Keratinocyte (primary cell): ENCODE data around the gene EIF2S1. TPM values are rescaled to one million over a fixed set of nuclear protein-coding genes. Genes with fewer than 3 reads are reported as not detected.

Experiments used
- DNase-seq: peaks from one replicate; pipeline ENCODE4 v3.0.0-alpha.2; 2011; ENCODE audit warnings: low read depth, missing footprints, low spot score
- FAIRE-seq: peaks from 2 replicates; lab custom pipeline; 2011; peaks lifted over from hg19 to GRCh38; lab: Jason Lieb, UNC
- H2AFZ ChIP-seq: 2 replicates; pipeline ENCODE4 v1.6.0; 2012; ENCODE audit warnings: low read length, control low read depth, inconsistent platforms; ENCODE audit not compliant: control insufficient read depth
- H3K27ac ChIP-seq: 2 replicates; pipeline ENCODE4 v1.5.1; 2011; ENCODE audit warnings: low read length; ENCODE audit not compliant: control insufficient read depth, insufficient read depth
- H3K27me3 ChIP-seq: 3 replicates; pipeline ENCODE4 v1.6.0; 2011; ENCODE audit warnings: low read length; ENCODE audit not compliant: control insufficient read depth, insufficient read depth; ENCODE audit errors: extremely low read depth
- H3K36me3 ChIP-seq, 2 experiments: 2 replicates in 1 of 2; 3 replicates in 1 of 2; pipeline ENCODE4 v1.5.1; 2011; ENCODE audit warnings: low read length in 2 of 2, mild to moderate bottlenecking in 1 of 2; ENCODE audit not compliant: control insufficient read depth in 2 of 2, insufficient read depth in 2 of 2; ENCODE audit errors: extremely low read depth in 1 of 2
- H3K4me1 ChIP-seq: 3 replicates; pipeline ENCODE4 v1.5.1; 2011; ENCODE audit warnings: low read length; ENCODE audit not compliant: control insufficient read depth, insufficient read depth; ENCODE audit errors: extremely low read depth
- H3K4me2 ChIP-seq: 3 replicates; pipeline ENCODE4 v1.6.0; 2011; ENCODE audit warnings: low read depth, low read length; ENCODE audit not compliant: control insufficient read depth, insufficient read depth; ENCODE audit errors: extremely low read depth
- H3K4me3 ChIP-seq, 3 experiments: fragments of 200-600 bp in 1 of 3; sonication (generic) in 1 of 3; 2 replicates in 2 of 3; 3 replicates in 1 of 3; pipeline ENCODE4 v1.5.1; 2011 to 2016; ENCODE audit warnings: low read length in 3 of 3, mild to moderate bottlenecking in 3 of 3, control low read depth in 2 of 3, inconsistent platforms in 1 of 3, low read depth in 1 of 3, mixed read lengths in 1 of 3, mixed run types in 1 of 3, moderate library complexity in 1 of 3; ENCODE audit not compliant: control insufficient read depth in 2 of 3, insufficient read depth in 2 of 3; ENCODE audit errors: extremely low read depth in 1 of 3
- H3K79me2 ChIP-seq: 2 replicates; pipeline ENCODE4 v1.6.0; 2012; ENCODE audit warnings: low read length; ENCODE audit not compliant: control insufficient read depth, insufficient read depth
- H3K9ac ChIP-seq: 3 replicates; pipeline ENCODE4 v1.6.0; 2011; ENCODE audit warnings: low read length; ENCODE audit not compliant: control insufficient read depth, insufficient read depth; ENCODE audit errors: extremely low read depth
- H3K9me1 ChIP-seq: 3 replicates; pipeline ENCODE4 v1.6.0; 2011; ENCODE audit warnings: low read length; ENCODE audit not compliant: control insufficient read depth, insufficient read depth; ENCODE audit errors: extremely low read depth
- H3K9me3 ChIP-seq: 2 replicates; pipeline ENCODE4 v1.5.1; 2012; ENCODE audit warnings: low read depth, low read length; ENCODE audit not compliant: control insufficient read depth
- H4K20me1 ChIP-seq: 3 replicates; pipeline ENCODE4 v1.6.0; 2011; ENCODE audit warnings: low read length; ENCODE audit not compliant: control insufficient read depth, insufficient read depth; ENCODE audit errors: extremely low read depth
- CTCF ChIP-seq, 3 experiments: IDR thresholded peaks in 1 of 3; conservative IDR thresholded peaks in 1 of 3; optimal IDR thresholded peaks in 1 of 3; 2 replicates in 2 of 3; 3 replicates in 1 of 3; pipeline versions ENCODE3 to v1.5.1; 2011; ENCODE audit warnings: low read length in 3 of 3, mild to moderate bottlenecking in 3 of 3, moderate library complexity in 2 of 3, control low read depth in 1 of 3, inconsistent platforms in 1 of 3; ENCODE audit not compliant: insufficient read depth in 2 of 3; ENCODE audit errors: extremely low read depth in 1 of 3
- EZH2 ChIP-seq: IDR thresholded peaks from one replicate; pipeline ENCODE4 v1.6.1; 2012; ENCODE audit warnings: inconsistent platforms, mild to moderate bottlenecking, low read length, moderate library complexity
- dilution Hi-C: fragments of 300-500 bp; cut with MboI; formaldehyde crosslinking; loops from one replicate; pipeline ENCODE4 v1.7.0; 2020; ENCODE audit warnings: low sequenced_read_pairs; ENCODE audit not compliant: extremely low pct_ligation_motif_present
- polyA plus RNA-seq, 5 experiments: library from polyadenylated mRNA; depleted of rRNA in 3 of 5; stranded (reverse) in 3 of 5; stranded (forward) in 1 of 5; unstranded in 1 of 5; fragments of >200 nt; gene quantifications; 1 replicate in 1 of 5; 2 replicates in 3 of 5; 3 replicates in 1 of 5; pipeline versions ENCODE4 v1.2.1 to v1.2.3, GENCODE V29; 2011 to 2012; ENCODE audit warnings: missing spikeins in 2 of 5, low read depth in 1 of 5, low replicate concordance in 1 of 5

EIF2S1 gene
- polyA plus RNA-seq, 1 donor (not counting 4 experiments of a cell fraction or from before 2014, with no cell fraction given) = 294 TPM

GRCh38 chr14:67389811-67390534 is 29.8 kb downstream of the EIF2S1 start:
- H3K9me3 ChIP-seq = no peaks in the 10 kb centered on the region
- dilution Hi-C loops = no loop called here
- H2AFZ ChIP-seq = no peak overlapping the region
- TF ChIP-seq CTCF (optimal IDR thresholded peaks at IDR 0.05 in 1 of 3, IDR thresholded peaks at IDR 0.05 in 1 of 3, conservative IDR thresholded peaks at IDR 0.05 in 1 of 3; ENCODE audit: extremely low read depth in 1 of 3, insufficient read depth in 2 of 3, low read length in 3 of 3) (no peak), EZH2 (no peak)
- H3K4me1 ChIP-seq = peaks cover 16% of the 10 kb centered on the region
- H3K27ac ChIP-seq = no peak overlapping the region
- H3K4me2 ChIP-seq = no peak overlapping the region
- DNase-seq (no peak), FAIRE-seq (no peak)
- H4K20me1 ChIP-seq = peaks cover 6% of the 10 kb centered on the region
- H3K36me3 ChIP-seq = peaks cover 45 to 68% of the 10 kb centered on the region in 2 experiments
- no peaks in the 10 kb centered on the region for H3K9me1 ChIP-seq
- H3K9ac ChIP-seq = no peak overlapping the region
- no peak overlapping the region for H3K4me3 ChIP-seq
- H3K27me3 ChIP-seq = no peaks in the 10 kb centered on the region
- peaks cover 24% of the 10 kb centered on the region for H3K79me2 ChIP-seq

- Histone ChIP-seq H4K20me1 (peaks cover 7% of the 10 kb centered on the region), H2AFZ (no peak overlapping the region), H3K4me3 (no peak overlapping the region), H3K9ac (no peak overlapping the region), H3K27ac (no peak overlapping the region), H3K9me3 (no peaks in the 10 kb centered on the region), H3K36me3 (peaks cover 48 to 73% of the 10 kb centered on the region in 2 experiments), H3K9me1 (no peaks in the 10 kb centered on the region), H3K79me2 (peaks cover 32% of the 10 kb centered on the region), H3K27me3 (no peaks in the 10 kb centered on the region), H3K4me1 (peaks cover 3% of the 10 kb centered on the region), H3K4me2 (no peak overlapping the region)
- no peak for FAIRE-seq
- dilution Hi-C loops = no loop called here
- no peak for DNase-seq
- TF ChIP-seq CTCF (optimal IDR thresholded peaks at IDR 0.05 in 1 of 3, IDR thresholded peaks at IDR 0.05 in 1 of 3, conservative IDR thresholded peaks at IDR 0.05 in 1 of 3; ENCODE audit: extremely low read depth in 1 of 3, insufficient read depth in 2 of 3, low read length in 3 of 3) (no peak), EZH2 (no peak)
Measured at GRCh38 chr14:67391268-67391667, 31.1 kb downstream of the EIF2S1 start.
